IMR-90 (cell line): ENCODE data around the gene FARS2. TPM values are rescaled to one million over a fixed set of nuclear protein-coding genes. Genes with fewer than 3 reads are reported as not detected.

ENCODE experiments used
- ATAC-seq: fragments of 200-7000 bp; cut with Tn5 transposase; 2 replicates; pipeline ENCODE4 v1.9.1; 2020; ENCODE audit warnings: low read depth, mild to moderate bottlenecking, moderate library complexity
- BruUV-seq: library from RNA; stranded (reverse); fragments of 400-500 nt; replicated peaks from 2 replicates; lab custom pipeline; 2021; lab: Mats Ljungman, UMichigan
- CTCF ChIA-PET: fragments of 300-600 bp; formaldehyde crosslinking; extraction: SDS; loops from one replicate; lab custom pipeline; 2021; ENCODE audit warnings: antibody characterized with exemption; lab: Yijun Ruan, JAX
- POLR2A ChIA-PET: fragments of 300-600 bp; sonication (Branson Sonifier 250); formaldehyde crosslinking; loops from one replicate; lab custom pipeline; 2022; ENCODE audit warnings: antibody characterized with exemption; ENCODE audit not compliant: unreplicated experiment; lab: Charles Lee
- DNase-seq: peaks from one replicate; pipeline ENCODE4 v3.0.0; 2013
- H2AFZ ChIP-seq: replicated peaks from 2 replicates; pipeline ENCODE3; 2013; ENCODE audit warnings: low read length, mild to moderate bottlenecking; ENCODE audit not compliant: poor library complexity
- H2AK5ac ChIP-seq: 2 replicates; pipeline ENCODE4 v1.6.1; 2013; ENCODE audit warnings: low read depth, low read length, inconsistent platforms
- H2AK9ac ChIP-seq: replicated peaks from 2 replicates; pipeline ENCODE3; 2013; ENCODE audit warnings: mild to moderate bottlenecking, low read depth, low read length, moderate library complexity; ENCODE audit not compliant: poor library complexity
- H2BK120ac ChIP-seq: 2 replicates; pipeline ENCODE4 v1.6.1; 2013; ENCODE audit warnings: low read depth, low read length, inconsistent platforms
- H2BK15ac ChIP-seq: 3 replicates; pipeline ENCODE4 v1.6.1; 2013; ENCODE audit warnings: low read depth, low read length, inconsistent platforms
- H2BK20ac ChIP-seq: 2 replicates; pipeline ENCODE4 v1.6.1; 2013; ENCODE audit warnings: low read depth, mild to moderate bottlenecking, inconsistent platforms, low read length, moderate library complexity
- H2BK5ac ChIP-seq: 2 replicates; pipeline ENCODE4 v1.6.1; 2013; ENCODE audit warnings: mild to moderate bottlenecking, low read depth, low read length, inconsistent platforms; ENCODE audit not compliant: poor library complexity, severe bottlenecking
- H3K14ac ChIP-seq: replicated peaks from 2 replicates; pipeline ENCODE4 v1.6.1; 2013; ENCODE audit warnings: low read depth, low read length, inconsistent platforms
- H3K18ac ChIP-seq: 2 replicates; pipeline ENCODE4 v1.6.1; 2013; ENCODE audit warnings: low read depth, low read length, control low read depth
- H3K23ac ChIP-seq: 2 replicates; pipeline ENCODE4 v1.6.1; 2013; ENCODE audit warnings: low read depth, low read length, inconsistent platforms
- H3K27ac ChIP-seq: 2 replicates; pipeline ENCODE4 v1.5.1; 2013; ENCODE audit warnings: mild to moderate bottlenecking, control low read depth, low read length; ENCODE audit not compliant: insufficient read depth
- H3K27me3 ChIP-seq: 2 replicates; pipeline ENCODE4 v1.6.1; 2013; ENCODE audit warnings: low read length; ENCODE audit not compliant: control insufficient read depth, insufficient read depth
- H3K36me3 ChIP-seq: 2 replicates; pipeline ENCODE4 v1.6.1; 2013; ENCODE audit warnings: low read length, mixed read lengths; ENCODE audit not compliant: control insufficient read depth, insufficient read depth
- H3K4ac ChIP-seq: 2 replicates; pipeline ENCODE4 v1.6.1; 2013; ENCODE audit warnings: low read depth, low read length, inconsistent platforms
- H3K4me1 ChIP-seq: 2 replicates; pipeline ENCODE4 v1.6.1; 2013; ENCODE audit warnings: low read length, mixed read lengths; ENCODE audit not compliant: control insufficient read depth, insufficient read depth
- H3K4me2 ChIP-seq: 2 replicates; pipeline ENCODE4 v1.6.1; 2013; ENCODE audit warnings: low read depth, mild to moderate bottlenecking, control low read depth, low read length, moderate library complexity
- H3K4me3 ChIP-seq: 2 replicates; pipeline ENCODE4 v1.5.1; 2013; ENCODE audit warnings: low read depth, mild to moderate bottlenecking, control low read depth, low read length, moderate library complexity; ENCODE audit not compliant: insufficient read depth
- H3K56ac ChIP-seq: 2 replicates; pipeline ENCODE4 v1.6.1; 2013; ENCODE audit warnings: low read length, inconsistent platforms; ENCODE audit not compliant: insufficient read depth; ENCODE audit errors: extremely low read depth
- H3K79me1 ChIP-seq, 2 experiments: 2 replicates each; pipeline ENCODE4 v1.6.1; 2013; ENCODE audit warnings: low read length in 2 of 2, inconsistent platforms in 1 of 2, low read depth in 1 of 2
- H3K9ac ChIP-seq: 2 replicates; pipeline ENCODE4 v1.6.1; 2013; ENCODE audit warnings: low read depth, low read length, control low read depth
- H3K9me1 ChIP-seq: 2 replicates; pipeline ENCODE4 v1.6.1; 2013; ENCODE audit warnings: low read length, inconsistent platforms; ENCODE audit not compliant: insufficient read depth
- H3K9me3 ChIP-seq: 2 replicates; pipeline ENCODE4 v1.6.1; 2013; ENCODE audit warnings: low read length; ENCODE audit not compliant: control insufficient read depth, insufficient read depth
- H4K20me1 ChIP-seq: 2 replicates; pipeline ENCODE4 v1.6.1; 2013; ENCODE audit warnings: low read length, inconsistent platforms; ENCODE audit not compliant: insufficient read depth
- H4K5ac ChIP-seq: 2 replicates; pipeline ENCODE4 v1.6.1; 2013; ENCODE audit warnings: mild to moderate bottlenecking, low read depth, low read length, control low read depth
- H4K8ac ChIP-seq, 2 experiments: 2 replicates each; pipeline ENCODE4 v1.6.1; 2013; ENCODE audit warnings: low read depth in 2 of 2, low read length in 2 of 2, control low read depth in 1 of 2, inconsistent platforms in 1 of 2
- H4K91ac ChIP-seq: 2 replicates; pipeline ENCODE4 v1.6.1; 2013; ENCODE audit warnings: low read depth, low read length, inconsistent platforms; ENCODE audit not compliant: insufficient read depth
- WGBS, 2 experiments: methylation state at CpG; one replicate each; pipeline versions ENCODE4 v1.1.5 to v1.1.7; 2013; ENCODE audit warnings: missing lambda C conversion rate in 2 of 2; ENCODE audit not compliant: insufficient read length in 1 of 2; ENCODE audit errors: extremely low coverage in 2 of 2; 5-methylcytosine and 5-hydroxymethylcytosine counted together
- dilution Hi-C: fragments of 300-500 bp; cut with HindIII; formaldehyde crosslinking; loops from one replicate; pipeline ENCODE4 v1.14.3; 2018; ENCODE audit warnings: low sequenced_read_pairs; ENCODE audit not compliant: unreplicated experiment
- in situ Hi-C: fragments of 300-500 bp; cut with MboI; formaldehyde crosslinking; loops from 3 replicates; pipeline ENCODE4 v1.14.3; 2019; ENCODE audit warnings: low sequenced_read_pairs, inconsistent platforms, mixed read lengths
- intact Hi-C: fragments of 100-400 bp; cut with micrococcal nuclease; formaldehyde crosslinking; loops from 2 replicates; pipeline ENCODE4 v1.10.0; 2022
- polyA plus RNA-seq, 3 experiments: library from polyadenylated mRNA; depleted of rRNA; stranded (reverse); fragments of >200 nt; gene quantifications; 2 replicates each; pipeline ENCODE4 v1.2.3, GENCODE V29; 2012; ENCODE audit warnings: low replicate concordance in 1 of 3
- total RNA-seq: library from RNA; depleted of rRNA; stranded (reverse); fragments of >200 nt; gene quantifications from 2 replicates; pipeline ENCODE4 v1.2.3, GENCODE V29; 2012
- TF ChIP-seq, protein P1 (sequence below): conservative IDR thresholded peaks from 2 replicates; pipeline ENCODE4 v1.5.1; 2012; ENCODE audit warnings: mild to moderate bottlenecking, low read depth, low read length, improper control_type of control experiment

The FARS2 gene
- total and polyA plus RNA-seq, 2 of the 4 experiments (the other 2 are of a cell fraction), result 12.1 to 28.9 TPM

DNA sequence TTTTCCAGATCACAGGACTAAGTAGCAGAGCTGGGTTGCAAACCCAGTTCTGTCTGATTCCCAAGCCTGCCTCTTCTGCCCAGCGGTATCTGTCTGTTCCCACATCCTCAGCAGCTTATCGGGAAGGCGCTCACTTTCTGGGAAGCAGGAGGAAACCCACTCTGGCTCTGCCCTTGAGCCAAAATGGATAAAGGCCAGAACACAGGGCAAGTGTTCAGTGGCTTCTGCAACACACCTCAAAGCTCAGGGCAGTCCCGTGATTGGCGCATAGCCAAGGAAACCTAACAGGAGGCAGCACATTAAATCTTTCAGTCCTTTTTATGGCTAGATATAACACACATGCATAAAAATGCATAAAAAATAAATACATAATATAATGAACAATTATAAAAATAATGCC, 483.2 kb downstream of the FARS2 start:
- Histone ChIP-seq H4K8ac (no peak overlapping the region), H3K27me3 (no peaks in the 10 kb centered on the region), H4K20me1 (no peaks in the 10 kb centered on the region), H3K14ac (no peak overlapping the region), H3K27ac (no peak overlapping the region), H3K4me3 (no peak overlapping the region), H3K79me1 (no peaks in the 10 kb centered on the region), H2BK15ac (no peak overlapping the region), H2AK5ac (no peak overlapping the region), H2BK5ac (no peak overlapping the region), H3K23ac (no peak overlapping the region), H3K36me3 (no peaks in the 10 kb centered on the region), H2AK9ac (no peak overlapping the region), H3K9me1 (no peaks in the 10 kb centered on the region; the same call in 1 of the 2 replicates), H2AFZ (no peak overlapping the region), H3K4ac (no peak overlapping the region), H4K91ac (no peak overlapping the region), H3K4me2 (no peak overlapping the region), H2BK20ac (no peak overlapping the region), H3K18ac (no peak overlapping the region), H3K9ac (no peak overlapping the region), H3K56ac (no peak overlapping the region), H4K5ac (no peak overlapping the region), H3K4me1 (no peaks in the 10 kb centered on the region), H2BK120ac (no peak overlapping the region), H3K9me3 (no peaks in the 10 kb centered on the region)
- dilution Hi-C loops, result no loop called here
- ChIA-PET CTCF (no interaction called here), POLR2A (no interaction called here)
- ATAC-seq, result no peak
- in situ Hi-C loops, result no loop called here
- intact Hi-C loops, result no loop called here
- TF ChIP-seq, protein P1, sequence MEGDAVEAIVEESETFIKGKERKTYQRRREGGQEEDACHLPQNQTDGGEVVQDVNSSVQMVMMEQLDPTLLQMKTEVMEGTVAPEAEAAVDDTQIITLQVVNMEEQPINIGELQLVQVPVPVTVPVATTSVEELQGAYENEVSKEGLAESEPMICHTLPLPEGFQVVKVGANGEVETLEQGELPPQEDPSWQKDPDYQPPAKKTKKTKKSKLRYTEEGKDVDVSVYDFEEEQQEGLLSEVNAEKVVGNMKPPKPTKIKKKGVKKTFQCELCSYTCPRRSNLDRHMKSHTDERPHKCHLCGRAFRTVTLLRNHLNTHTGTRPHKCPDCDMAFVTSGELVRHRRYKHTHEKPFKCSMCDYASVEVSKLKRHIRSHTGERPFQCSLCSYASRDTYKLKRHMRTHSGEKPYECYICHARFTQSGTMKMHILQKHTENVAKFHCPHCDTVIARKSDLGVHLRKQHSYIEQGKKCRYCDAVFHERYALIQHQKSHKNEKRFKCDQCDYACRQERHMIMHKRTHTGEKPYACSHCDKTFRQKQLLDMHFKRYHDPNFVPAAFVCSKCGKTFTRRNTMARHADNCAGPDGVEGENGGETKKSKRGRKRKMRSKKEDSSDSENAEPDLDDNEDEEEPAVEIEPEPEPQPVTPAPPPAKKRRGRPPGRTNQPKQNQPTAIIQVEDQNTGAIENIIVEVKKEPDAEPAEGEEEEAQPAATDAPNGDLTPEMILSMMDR, result no peak
- no TSS peak for BruUV-seq
- no peak for DNase-seq
- whole genome bisulfite sequencing, 2 experiments, result 100% methylated on average over 3 of the region's 5 CpGs; no CpG with 5 or more reads in 1 of the 2 experiments
